HL-60/S4 treated with phorbol 12-myristate 13-acetate at 8.2 ng/mL for 4 days and 3 days (cell line): ENCODE data around the gene MAST4.

Experiments used
- in situ Hi-C: fragments of 300-500 bp; cut with MboI; formaldehyde crosslinking; loops from 2 replicates; pipeline ENCODE4 v1.15.0; 2022; ENCODE audit warnings: low sequenced_read_pairs

Gene MAST4

GRCh38 chr5:67195406-67196275, 599.4 kb downstream of the MAST4 start:
- in situ Hi-C loops = no loop called here

GRCh38 chr5:67196537-67197059, 600.4 kb downstream of the MAST4 start, which contains the start of gene CD180:
Gene CD180, minus strand, starts transcription at chr5:67196799. Its CDS starts 158 bp downstream, at chr5:67196641.
- in situ Hi-C loops = no loop called here

- in situ Hi-C loops = no loop called here
Measured at GRCh38 chr5:67197536-67197935, 601.3 kb downstream of the MAST4 start.

- in situ Hi-C loops = no loop called here
Measured at GRCh38 chr5:67198917-67199316, 602.7 kb downstream of the MAST4 start.

GRCh38 chr5:67199859-67200258, 603.7 kb downstream of the MAST4 start:
- in situ Hi-C loops = no loop called here

- in situ Hi-C loops = no loop called here
Measured at GRCh38 chr5:67200809-67201562, 604.8 kb downstream of the MAST4 start.

- in situ Hi-C loops = no loop called here
Measured at GRCh38 chr5:67201897-67202549, 605.8 kb downstream of the MAST4 start.

GRCh38 chr5:67202828-67203227, 606.6 kb downstream of the MAST4 start:
- in situ Hi-C loops = no loop called here

GRCh38 chr5:67203701-67204074, 607.5 kb downstream of the MAST4 start:
- in situ Hi-C loops = no loop called here

GRCh38 chr5:67204821-67205220, 608.6 kb downstream of the MAST4 start:
- in situ Hi-C loops = no loop called here

- in situ Hi-C loops = no loop called here
Measured at GRCh38 chr5:67205981-67206380, 609.8 kb downstream of the MAST4 start.

GRCh38 chr5:67206461-67206860, 610.3 kb downstream of the MAST4 start:
- in situ Hi-C loops = no loop called here

GRCh38 chr5:67206929-67207328, 610.7 kb downstream of the MAST4 start:
- in situ Hi-C loops = no loop called here

GRCh38 chr5:67208403-67208802, 612.2 kb downstream of the MAST4 start:
- in situ Hi-C loops = no loop called here

GRCh38 chr5:67209141-67209771, 613.1 kb downstream of the MAST4 start:
- in situ Hi-C loops = no loop called here

- in situ Hi-C loops = no loop called here
Measured at GRCh38 chr5:67211926-67212325, 615.7 kb downstream of the MAST4 start.

- in situ Hi-C loops = no loop called here
Measured at GRCh38 chr5:67214036-67214435, 617.8 kb downstream of the MAST4 start.

- in situ Hi-C loops = no loop called here
Measured at GRCh38 chr5:67214707-67215447, 618.7 kb downstream of the MAST4 start.

GRCh38 chr5:67215519-67216471, 619.6 kb downstream of the MAST4 start:
- in situ Hi-C loops = no loop called here
